DMS53 treated with DMSO at 0.1 percent for 48 hours (cell line): Measurements from ENCODE around the gene FCF1.

Experiments used
- DNase-seq: peaks from one replicate; lab custom pipeline; 2025; ENCODE audit not compliant: unreplicated experiment; lab: John Stamatoyannopoulos, UW

FCF1 gene

DNA sequence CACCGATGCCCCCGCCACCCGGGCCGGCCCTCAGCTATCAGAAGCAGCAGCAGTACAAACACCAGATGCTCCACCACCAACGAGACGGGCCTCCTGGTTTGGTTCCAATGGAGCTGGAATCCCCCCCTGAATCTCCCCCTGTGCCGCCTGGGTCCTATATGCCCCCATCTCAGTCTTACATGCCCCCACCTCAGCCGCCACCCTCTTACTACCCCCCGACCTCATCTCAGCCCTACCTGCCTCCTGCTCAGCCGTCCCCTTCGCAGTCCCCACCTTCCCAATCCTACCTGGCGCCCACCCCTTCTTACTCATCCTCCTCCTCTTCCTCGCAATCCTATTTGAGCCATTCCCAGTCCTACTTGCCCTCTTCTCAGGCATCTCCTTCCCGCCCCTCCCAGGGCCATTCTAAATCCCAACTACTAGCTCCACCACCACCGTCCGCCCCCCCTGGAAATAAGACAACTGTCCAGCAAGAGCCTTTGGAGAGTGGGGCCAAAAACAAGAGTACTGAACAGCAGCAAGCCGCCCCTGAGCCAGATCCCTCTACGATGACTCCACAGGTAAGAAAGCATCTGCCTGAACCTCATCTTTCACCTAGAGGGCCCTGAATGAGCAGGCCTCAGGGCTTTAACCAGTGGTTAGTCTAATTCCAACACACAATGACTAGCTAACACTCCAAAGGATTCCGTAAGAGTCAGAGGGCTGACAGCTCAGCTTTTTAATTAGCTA is 51.0 kb downstream of the FCF1 start:
- DNase-seq, result no peak

- no peak for DNase-seq
Observed at GRCh38 chr14:74765721-74766120, 52.8 kb downstream of the FCF1 start.

DNA sequence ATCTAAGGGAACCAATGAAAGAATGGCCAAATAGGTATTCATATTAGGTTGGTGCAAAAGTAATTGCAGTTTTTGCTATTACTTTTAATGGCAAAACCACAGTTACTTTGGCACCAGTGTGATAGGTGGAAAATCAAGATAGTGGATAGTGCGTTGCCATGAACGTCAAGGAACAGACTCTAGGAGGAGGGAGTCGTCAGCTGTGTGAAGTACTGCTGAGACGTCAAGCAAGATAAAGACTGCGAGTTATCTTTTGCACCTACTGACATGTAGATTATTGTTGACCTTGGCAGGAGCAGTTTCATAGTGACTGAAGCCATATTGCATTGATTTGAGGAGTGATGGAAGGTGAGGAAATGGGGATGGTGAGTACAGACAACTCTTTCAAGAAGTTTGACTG is 58.5 kb downstream of the FCF1 start:
- DNase-seq, result no peak

- no peak for DNase-seq
Observed at GRCh38 chr14:74784634-74785033, 71.7 kb downstream of the FCF1 start.

DNA sequence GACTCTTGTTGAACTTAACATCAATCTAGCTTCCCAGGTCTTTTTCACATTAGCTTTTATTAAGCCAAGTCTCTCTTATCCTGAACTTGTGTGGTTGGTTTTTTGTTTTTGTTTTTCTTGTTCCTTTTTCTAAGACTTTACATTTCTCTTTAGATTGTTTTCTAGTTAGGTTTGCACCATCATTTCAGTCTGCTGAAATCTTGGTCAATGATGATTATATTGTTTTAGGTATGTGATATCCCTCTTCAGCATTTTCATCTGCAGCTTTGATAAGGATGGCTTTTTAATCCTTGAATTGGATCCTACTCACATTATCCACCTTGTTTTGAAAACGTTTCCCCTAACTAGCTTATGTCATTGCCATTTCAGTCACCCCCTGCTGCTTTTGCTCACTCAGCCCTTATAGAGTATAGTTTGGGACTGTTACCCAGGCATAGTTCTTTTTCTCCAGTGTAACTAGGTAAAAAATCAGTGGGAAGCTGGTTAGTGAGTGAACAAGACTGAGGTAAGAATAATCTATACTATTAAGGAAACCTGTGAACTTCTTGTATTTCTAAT is 72.2 kb downstream of the FCF1 start:
- DNase-seq, result no peak

- DNase-seq, result no peak
Observed at GRCh38 chr14:74786796-74787315, 73.9 kb downstream of the FCF1 start.
